Activated CD8-positive, alpha-beta memory T cell treated with anti-CD3 and anti-CD28 coated beads for 1 hour (primary cell): ENCODE results near the gene TSEN34.
"Not testable (repeated sequence)": the region's sequence is repeated elsewhere in the genome, so short reads cannot be mapped to it uniquely, and the experiment has no call there.

Experiments used
- DNase-seq, 2 donors: peaks; one replicate each; pipeline ENCODE4 v3.0.0-alpha.2; 2020; ENCODE audit warnings: low read depth in 1 of 2; ENCODE audit errors: extremely low read depth in 1 of 2

The TSEN34 gene

GRCh38 chr19:54207676-54207982 is 16.5 kb downstream of the TSEN34 start:
- DNase-seq = no peak

GRCh38 chr19:54207983-54208783 is 17.1 kb downstream of the TSEN34 start:
- no peak for DNase-seq

DNA sequence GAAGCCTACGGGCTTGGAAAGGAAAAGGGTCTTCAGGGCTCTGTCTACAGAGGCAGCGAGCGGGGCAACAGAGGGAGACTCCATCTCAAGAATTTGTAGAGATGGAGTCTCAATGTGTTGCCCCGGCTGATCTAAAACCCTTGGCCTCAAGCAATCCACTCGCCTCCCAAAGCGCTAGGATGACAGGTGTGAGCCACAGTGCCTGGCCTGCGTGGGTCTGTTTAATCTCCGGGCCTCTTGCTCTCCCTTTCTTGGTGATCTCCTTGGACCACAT is 17.6 kb downstream of the TSEN34 start:
- no peak for DNase-seq

GRCh38 chr19:54209058-54209810 is 18.1 kb downstream of the TSEN34 start:
- DNase-seq = no peak

DNA sequence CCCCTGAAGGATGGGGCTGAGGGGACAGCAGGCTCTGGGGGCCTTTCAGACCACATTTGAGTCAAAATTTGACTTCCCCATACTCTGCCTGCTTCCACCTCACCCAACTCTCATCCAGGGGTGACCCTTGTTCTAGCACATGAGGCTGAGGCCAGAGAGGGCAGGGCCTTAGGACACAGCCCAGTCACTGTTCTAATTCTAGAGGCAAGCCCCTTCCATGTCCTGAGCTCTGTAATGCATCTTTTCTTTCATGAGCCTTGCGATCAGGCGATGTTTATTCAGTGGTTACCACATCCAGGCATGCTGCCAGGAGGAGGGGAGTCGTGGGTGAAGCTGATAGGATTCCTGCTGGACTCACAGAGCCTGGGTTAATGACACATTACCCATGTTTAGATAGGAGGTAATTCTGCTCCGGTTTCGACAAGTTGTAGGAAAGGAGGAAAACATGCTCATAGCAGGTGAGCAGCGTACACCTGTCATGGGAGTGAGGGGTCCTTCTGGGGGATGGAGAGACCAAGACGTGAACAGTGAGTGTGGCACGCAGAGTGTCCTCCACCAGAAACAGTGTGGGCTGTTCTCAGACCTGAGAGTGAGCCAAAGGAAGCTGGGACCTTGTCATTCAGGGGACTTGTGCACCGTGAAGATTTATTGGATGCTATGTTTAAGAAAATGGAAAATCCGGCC is 18.8 kb downstream of the TSEN34 start:
- DNase-seq = no peak

- DNase-seq = no peak
These were observed 20.1 kb downstream of the TSEN34 start for GRCh38 chr19:54211235-54211634.

- not testable (repeated sequence) for DNase-seq
These were observed 23.1 kb downstream of the TSEN34 start for GRCh38 chr19:54214217-54214616.

- DNase-seq = not testable (repeated sequence)
These were observed 23.6 kb downstream of the TSEN34 start for GRCh38 chr19:54214734-54215133.

GRCh38 chr19:54216869-54217268 is 25.8 kb downstream of the TSEN34 start:
- DNase-seq = no peak

GRCh38 chr19:54217517-54218247 is 26.6 kb downstream of the TSEN34 start:
- not testable (repeated sequence) for DNase-seq

DNA sequence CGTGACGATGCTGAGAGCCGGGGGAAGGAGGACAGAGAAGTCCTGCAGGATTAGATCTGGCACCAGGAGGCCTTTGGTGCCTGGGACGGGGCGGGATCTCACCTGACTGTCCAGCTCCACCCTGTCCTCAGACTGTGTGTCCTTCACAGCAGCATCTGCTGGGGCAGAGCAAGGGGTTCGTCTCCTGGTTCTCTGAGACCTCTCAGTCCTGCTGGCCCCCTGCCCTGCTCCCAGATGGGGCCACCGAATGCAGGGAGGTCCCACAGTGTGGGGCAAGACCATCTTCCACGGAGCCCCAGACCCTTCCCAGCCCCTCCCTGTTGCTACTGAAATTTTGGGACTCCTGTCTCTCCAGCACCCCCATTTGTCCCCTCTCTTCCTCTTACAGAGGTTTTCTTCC is 27.2 kb downstream of the TSEN34 start:
- DNase-seq = no peak

DNA sequence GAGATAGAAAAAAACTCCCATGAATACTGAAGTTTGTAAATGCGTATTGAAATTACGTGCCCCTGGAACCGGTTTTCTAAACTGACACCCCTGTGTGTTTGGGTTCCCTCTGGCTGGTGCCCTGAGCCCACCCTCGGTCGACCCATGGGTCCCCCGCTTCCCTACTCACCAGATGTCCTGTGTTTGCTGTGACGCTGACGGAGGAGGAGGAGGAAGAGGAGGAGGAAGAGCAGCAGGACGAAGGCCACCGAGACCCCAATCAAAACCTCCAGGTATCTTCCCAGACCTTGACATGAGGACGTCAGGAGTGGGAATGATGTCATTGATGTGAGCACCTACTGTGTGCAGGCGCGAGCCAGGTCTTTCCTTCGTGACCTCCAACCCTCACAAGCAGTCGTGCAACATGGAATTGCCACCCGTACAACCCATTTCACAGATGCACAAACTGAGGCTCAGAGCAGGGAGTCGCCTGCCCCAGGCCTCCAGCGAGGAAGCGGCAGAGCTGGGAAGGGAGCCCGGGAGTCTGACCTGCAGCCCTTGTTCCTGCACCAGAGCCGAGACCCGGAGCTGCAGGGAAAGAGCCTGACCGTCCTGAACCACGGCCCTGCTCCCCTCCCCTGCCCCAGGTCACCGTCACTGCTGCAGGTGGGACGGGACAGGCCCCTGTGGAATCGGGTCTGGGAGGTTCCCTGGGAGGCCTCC is 28.0 kb downstream of the TSEN34 start:
- no peak for DNase-seq

GRCh38 chr19:54219702-54220101 is 28.6 kb downstream of the TSEN34 start:
- DNase-seq = not testable (repeated sequence)

GRCh38 chr19:54221947-54222346 is 30.8 kb downstream of the TSEN34 start:
- DNase-seq = not testable (repeated sequence)

DNA sequence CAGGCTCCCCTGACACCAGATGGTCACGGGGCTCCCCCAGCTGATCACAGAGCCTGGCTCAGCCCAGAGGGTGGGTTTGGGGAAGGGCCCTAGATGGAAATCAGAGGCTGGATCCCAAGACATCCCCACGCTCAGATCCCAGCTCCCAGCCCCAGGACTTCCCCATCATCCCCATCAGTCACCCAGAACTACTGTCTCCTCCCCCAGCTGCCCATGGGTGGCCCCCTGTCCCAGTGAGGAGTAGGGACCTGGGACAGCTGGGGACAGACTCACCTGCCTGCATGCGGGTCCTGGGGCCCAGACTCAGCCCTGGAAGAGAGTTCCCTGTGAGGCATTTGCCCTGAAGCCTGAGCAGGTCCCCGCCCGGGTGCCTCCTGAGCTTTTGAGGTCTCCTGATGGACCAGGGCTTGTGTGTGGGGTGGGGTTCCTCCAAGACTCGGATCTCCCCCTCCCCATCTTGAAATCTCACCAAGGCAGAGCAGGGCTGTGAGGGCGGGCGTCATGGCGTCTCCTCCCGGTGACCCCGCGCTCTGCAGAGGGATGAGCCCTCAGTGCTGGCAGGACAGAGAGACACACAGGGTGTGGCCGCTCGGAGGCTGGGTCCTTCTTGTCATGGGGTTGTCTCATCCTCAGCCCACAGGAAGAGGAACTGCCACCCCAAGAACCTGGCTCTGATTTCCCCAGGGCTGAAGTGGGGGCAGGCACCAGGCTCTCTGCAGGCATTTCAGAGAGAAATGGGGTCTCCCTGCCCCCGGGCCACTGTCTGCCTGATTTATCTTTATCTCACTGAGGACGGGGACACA is 31.6 kb downstream of the TSEN34 start, which contains the start of gene LILRB3:
LILRB3 (minus strand) TSS at position 534 of the 803 bp plus-strand sequence; CDS start at position 503, 31 bp downstream.
- not testable (repeated sequence) for DNase-seq

DNA sequence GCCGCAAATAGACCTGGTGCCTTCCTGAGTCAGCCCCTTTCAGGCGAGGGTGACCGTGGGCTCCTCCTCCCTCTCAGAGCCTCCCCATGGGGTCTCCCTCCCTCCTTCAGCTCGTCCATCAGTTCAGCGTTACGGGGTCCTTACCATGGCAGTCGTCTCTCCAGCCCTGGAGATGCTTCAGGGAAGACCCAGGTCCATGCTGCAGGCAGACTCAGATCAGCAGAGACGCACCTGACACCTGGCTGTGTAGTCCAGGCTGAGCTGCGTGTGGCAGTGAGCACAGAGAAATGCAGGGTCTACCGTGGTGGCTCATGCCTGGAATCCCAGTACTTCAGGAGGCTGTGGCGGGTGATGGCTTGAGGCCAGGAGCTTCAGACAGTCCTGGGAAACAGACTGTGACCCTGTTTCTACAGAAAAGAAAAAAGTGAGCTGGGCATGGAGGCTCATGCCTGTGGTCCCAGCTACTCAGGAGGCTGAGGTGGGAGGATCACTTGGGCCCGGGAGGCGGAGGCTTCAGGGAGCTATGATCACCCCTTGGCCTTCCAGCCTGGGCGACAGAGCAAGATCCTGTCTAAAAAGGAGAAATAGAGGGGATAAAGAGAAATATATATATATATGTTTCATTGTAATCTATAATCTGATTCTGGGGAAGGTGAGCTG is 32.3 kb downstream of the TSEN34 start:
- not testable (repeated sequence) for DNase-seq

- not testable (repeated sequence) for DNase-seq
These were observed 32.8 kb downstream of the TSEN34 start for GRCh38 chr19:54223937-54224281.

- DNase-seq = not testable (repeated sequence)
These were observed 33.5 kb downstream of the TSEN34 start for GRCh38 chr19:54224619-54225018.

- no peak for DNase-seq
These were observed 38.0 kb downstream of the TSEN34 start for GRCh38 chr19:54229146-54229545.
